Natural killer cell (primary cell): ENCODE measurements around the gene SYNGR2. TPM values are rescaled to one million over a fixed set of nuclear protein-coding genes. Genes with fewer than 3 reads are reported as not detected.
A peak's percentile ranks its signal among the peaks of the same experiment; 100 is the strongest.

Experiments used
- ATAC-seq, 3 donors: fragments of 150-1000 bp in 2 of 3; fragments of 200-7000 bp in 1 of 3; cut with Tn5 transposase; 1 replicate in 1 of 3; 2 replicates in 2 of 3; pipeline ENCODE4 v1.10.0; 2021; ENCODE audit warnings: mild to moderate bottlenecking in 2 of 3, moderate library complexity in 2 of 3
- DNase-seq, 2 donors: peaks; one replicate each; pipeline versions ENCODE4 v3.0.0 to v3.0.0-alpha.2; 2013 to 2021; ENCODE audit warnings: mixed read lengths in 1 of 2
- H3K27ac ChIP-seq: one replicate; pipeline ENCODE4 v1.5.1; 2013; ENCODE audit warnings: mild to moderate bottlenecking, low read length
- H3K27me3 ChIP-seq: one replicate; pipeline ENCODE4 v1.6.1; 2013; ENCODE audit warnings: low read length; ENCODE audit not compliant: control insufficient read depth, insufficient read depth
- H3K36me3 ChIP-seq: one replicate; pipeline ENCODE4 v1.6.1; 2013; ENCODE audit warnings: low read length; ENCODE audit not compliant: control insufficient read depth, insufficient read depth
- H3K4me1 ChIP-seq: one replicate; pipeline ENCODE4 v1.6.1; 2013; ENCODE audit warnings: low read length; ENCODE audit not compliant: control insufficient read depth, insufficient read depth
- H3K4me3 ChIP-seq: one replicate; pipeline ENCODE4 v1.5.1; 2013; ENCODE audit warnings: low read length
- H3K9me3 ChIP-seq: one replicate; pipeline ENCODE4 v1.6.1; 2013; ENCODE audit warnings: low read length; ENCODE audit not compliant: control insufficient read depth, insufficient read depth
- H3K27ac Mint-ChIP-seq, 2 donors: one replicate each; pipeline ENCODE4 v1.8.0; 2022; ENCODE audit warnings: mild to moderate bottlenecking in 2 of 2, mixed read lengths in 2 of 2, moderate library complexity in 1 of 2
- H3K27me3 Mint-ChIP-seq, 2 donors: one replicate each; pipeline ENCODE4 v1.8.0; 2022; ENCODE audit warnings: low read depth in 2 of 2, mixed read lengths in 2 of 2
- H3K36me3 Mint-ChIP-seq: one replicate; pipeline ENCODE4 v1.8.0; 2022; ENCODE audit warnings: mixed read lengths
- H3K4me1 Mint-ChIP-seq, 2 donors: one replicate each; pipeline ENCODE4 v1.8.0; 2022; ENCODE audit warnings: mixed read lengths in 2 of 2
- H3K4me3 Mint-ChIP-seq: one replicate; pipeline ENCODE4 v1.8.0; 2022; ENCODE audit warnings: mild to moderate bottlenecking, moderate library complexity, mixed read lengths
- H3K9me3 Mint-ChIP-seq, 2 donors: one replicate each; pipeline ENCODE4 v1.8.0; 2022; ENCODE audit warnings: mixed read lengths in 2 of 2
- whole genome bisulfite sequencing: methylation state at CpG from one replicate; pipeline ENCODE4 v1.1.7; 2013; ENCODE audit warnings: missing lambda C conversion rate; ENCODE audit not compliant: insufficient coverage; 5-methylcytosine and 5-hydroxymethylcytosine counted together
- intact Hi-C: fragments of 100-400 bp; cut with micrococcal nuclease; formaldehyde crosslinking; loops from one replicate; pipeline ENCODE4 v1.14.2; 2022
- total RNA-seq, 4 donors: library from RNA; stranded (reverse); fragments of 120-200 nt in 1 of 4; gene quantifications; one replicate each; pipeline versions ENCODE4 v1.2.3 to v1.2.4, GENCODE V29; 2013 to 2022
- TF ChIP-seq, protein P1 (sequence below): fragments of 200-600 bp; IDR thresholded peaks from one replicate; pipeline ENCODE4 v1.8.0; 2022; ENCODE audit warnings: antibody characterized with exemption

Gene SYNGR2
- total RNA-seq, 3 donors from 2014 or later (not counting 1 experiment from before 2014, with no cell fraction given), result 41.2 to 62.1 (median 43.5) TPM

DNA sequence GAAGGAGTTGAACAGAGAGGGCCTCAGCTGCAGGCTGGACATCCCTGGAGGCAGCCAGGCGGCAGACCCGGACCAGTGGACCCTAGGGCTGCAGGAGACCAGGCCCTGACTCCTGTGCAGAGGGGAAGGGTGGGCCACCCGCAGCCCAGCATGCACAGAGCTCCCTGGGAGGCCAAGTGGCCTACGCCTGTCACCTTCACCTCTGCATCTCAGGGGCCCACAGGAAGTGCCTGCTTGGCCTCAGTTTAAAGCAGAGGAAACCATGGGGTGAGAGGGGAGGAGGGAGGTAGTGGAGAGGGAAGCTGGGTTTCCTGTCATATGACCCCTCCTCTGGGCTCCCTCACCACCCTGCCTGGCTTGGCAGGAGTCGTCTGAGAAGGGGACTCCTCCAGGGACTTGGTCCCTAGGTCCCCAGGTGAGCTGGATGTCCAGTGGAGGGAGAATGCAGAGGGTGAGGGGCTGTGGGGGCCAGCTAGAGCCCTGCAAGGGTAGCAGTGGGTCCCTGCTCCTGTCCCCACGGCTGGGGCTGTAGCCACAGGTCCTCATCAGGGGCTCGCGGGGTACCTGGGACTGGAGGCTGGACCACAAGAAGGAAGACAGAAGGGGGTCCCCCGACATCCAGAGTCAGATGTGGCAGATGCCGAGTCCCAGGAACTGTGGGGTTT, 37.8 kb upstream of the SYNGR2 start, which contains the start of gene TMC8:
TMC8 (plus strand) TSS at position 335 of the 665 bp plus-strand sequence. CDS start 818 bp downstream, outside the sequence.
- Mint-ChIP-seq H3K36me3 (peaks cover 2% of the 10 kb centered on the region), H3K4me1 (peaks cover 49 to 72% of the 10 kb centered on the region in 2 donors), H3K27me3 (no peaks in the 10 kb centered on the region), H3K4me3 (peak within 1 kb of the TSS; percentile 93), H3K27ac (peak within 1 kb of the TSS; percentile 88 to 99), H3K9me3 (no peaks in the 10 kb centered on the region)
- ATAC-seq, result peak; percentile 40 to 66 (median 57)
- Histone ChIP-seq H3K4me3 (peak within 1 kb of the TSS; percentile 71), H3K27me3 (no peaks in the 10 kb centered on the region), H3K9me3 (no peaks in the 10 kb centered on the region), H3K27ac (peak within 1 kb of the TSS; percentile 74), H3K4me1 (peaks cover 79% of the 10 kb centered on the region), H3K36me3 (peaks cover 51% of the 10 kb centered on the region)
- TF ChIP-seq, protein P1, sequence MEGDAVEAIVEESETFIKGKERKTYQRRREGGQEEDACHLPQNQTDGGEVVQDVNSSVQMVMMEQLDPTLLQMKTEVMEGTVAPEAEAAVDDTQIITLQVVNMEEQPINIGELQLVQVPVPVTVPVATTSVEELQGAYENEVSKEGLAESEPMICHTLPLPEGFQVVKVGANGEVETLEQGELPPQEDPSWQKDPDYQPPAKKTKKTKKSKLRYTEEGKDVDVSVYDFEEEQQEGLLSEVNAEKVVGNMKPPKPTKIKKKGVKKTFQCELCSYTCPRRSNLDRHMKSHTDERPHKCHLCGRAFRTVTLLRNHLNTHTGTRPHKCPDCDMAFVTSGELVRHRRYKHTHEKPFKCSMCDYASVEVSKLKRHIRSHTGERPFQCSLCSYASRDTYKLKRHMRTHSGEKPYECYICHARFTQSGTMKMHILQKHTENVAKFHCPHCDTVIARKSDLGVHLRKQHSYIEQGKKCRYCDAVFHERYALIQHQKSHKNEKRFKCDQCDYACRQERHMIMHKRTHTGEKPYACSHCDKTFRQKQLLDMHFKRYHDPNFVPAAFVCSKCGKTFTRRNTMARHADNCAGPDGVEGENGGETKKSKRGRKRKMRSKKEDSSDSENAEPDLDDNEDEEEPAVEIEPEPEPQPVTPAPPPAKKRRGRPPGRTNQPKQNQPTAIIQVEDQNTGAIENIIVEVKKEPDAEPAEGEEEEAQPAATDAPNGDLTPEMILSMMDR, result no peak
- 0% methylated on average over 10 of the region's 10 CpGs for WGBS
- intact Hi-C loops, result loop anchor here (1.0 to 5.0 kb wide), 2 partner anchors 9 to 1672 kb away; no protein-coding TSS in a partner anchor
- peak; percentile 61 to 93 for DNase-seq

DNA sequence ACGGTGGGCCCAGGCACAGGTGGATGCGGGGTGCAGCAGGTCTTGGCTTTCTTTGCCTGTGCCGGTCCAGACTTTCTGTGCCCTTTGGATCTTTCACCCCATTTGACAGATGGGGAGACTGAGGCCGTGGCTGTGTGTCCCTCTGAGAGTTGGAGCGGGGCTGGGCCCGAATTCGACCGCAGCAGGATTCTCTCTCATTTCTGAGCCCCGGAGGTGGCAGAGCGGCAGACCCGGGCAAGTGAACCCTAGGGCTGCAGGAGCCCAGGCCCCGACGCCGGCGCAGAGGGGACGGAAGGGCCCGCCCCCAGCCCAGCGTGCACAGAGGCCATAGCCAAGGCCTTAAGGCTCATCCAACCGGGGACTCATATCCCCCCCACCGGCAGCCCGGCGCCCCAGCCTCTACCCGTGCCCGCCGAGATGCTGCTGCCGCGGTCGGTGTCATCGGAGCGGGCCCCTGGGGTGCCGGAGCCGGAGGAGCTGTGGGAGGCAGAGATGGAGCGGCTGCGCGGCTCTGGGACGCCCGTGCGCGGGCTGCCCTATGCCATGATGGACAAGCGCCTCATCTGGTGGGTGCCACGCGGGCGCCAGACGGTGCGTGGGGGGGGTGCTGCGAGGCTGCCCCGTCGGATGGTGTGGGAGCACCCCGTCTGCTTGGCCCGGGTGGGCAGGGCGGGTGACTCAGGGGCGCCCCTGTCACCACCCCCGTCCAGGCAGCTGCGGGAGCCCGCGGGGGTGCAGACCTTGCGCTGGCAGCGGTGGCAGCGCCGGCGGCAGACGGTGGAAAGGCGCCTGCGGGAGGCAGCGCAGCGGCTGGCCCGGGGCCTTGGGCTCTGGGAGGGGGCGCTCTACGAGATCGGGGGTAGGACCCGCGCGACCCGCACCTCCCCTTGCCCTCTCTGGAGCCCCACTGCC, 37.0 kb upstream of the SYNGR2 start:
- no peaks in the 10 kb centered on the region for H3K9me3 ChIP-seq
- intact Hi-C loops, result loop anchor here (5.0 kb wide), 1 partner anchor 1671 kb away; no protein-coding TSS in a partner anchor
- H3K4me3 ChIP-seq, result peak overlapping the region; percentile 71
- Mint-ChIP-seq H3K4me3 (peak overlapping the region; percentile 93), H3K4me1 (peaks cover 58 to 79% of the 10 kb centered on the region in 2 donors), H3K27ac (peak overlapping the region; percentile 88 to 99), H3K9me3 (no peaks in the 10 kb centered on the region), H3K36me3 (peaks cover 10% of the 10 kb centered on the region), H3K27me3 (no peaks in the 10 kb centered on the region)
- no peaks in the 10 kb centered on the region for H3K27me3 ChIP-seq
- TF ChIP-seq, protein P1, result no peak
- H3K27ac ChIP-seq, result peak overlapping the region; percentile 74
- peaks cover 77% of the 10 kb centered on the region for H3K4me1 ChIP-seq
- DNase-seq (peak; percentile 56 to 65), ATAC-seq (peak; percentile 15 to 31 (median 16))
- H3K36me3 ChIP-seq, result peaks cover 50% of the 10 kb centered on the region
- WGBS, result under 1% methylated on average over 74 of the region's 74 CpGs

- peak overlapping the region; percentile 59 for H3K4me3 Mint-ChIP-seq
- H3K27me3 ChIP-seq, result no peaks in the 10 kb centered on the region
- H3K9me3 ChIP-seq, result no peaks in the 10 kb centered on the region
- H3K9me3 Mint-ChIP-seq, result no peaks in the 10 kb centered on the region
- H3K4me3 ChIP-seq, result peak overlapping the region; percentile 71
- peak in 1 of 2 donors; percentile 79 for DNase-seq
- peaks cover 51% of the 10 kb centered on the region for H3K36me3 ChIP-seq
- peaks cover 10% of the 10 kb centered on the region for H3K36me3 Mint-ChIP-seq
- under 1% methylated on average over 38 of the region's 38 CpGs for WGBS
- intact Hi-C loops, result loop anchor here (5.0 kb wide), 1 partner anchor 1670 kb away; no protein-coding TSS in a partner anchor
- no peak for ATAC-seq
- TF ChIP-seq, protein P1, result no peak
- no peaks in the 10 kb centered on the region for H3K27me3 Mint-ChIP-seq
- H3K27ac ChIP-seq, result peak overlapping the region; percentile 72
- H3K4me1 Mint-ChIP-seq, result peaks cover 62 to 76% of the 10 kb centered on the region in 2 donors
- peak overlapping the region; percentile 83 to 99 for H3K27ac Mint-ChIP-seq
- H3K4me1 ChIP-seq, result peaks cover 77% of the 10 kb centered on the region
These were observed 36.2 kb upstream of the SYNGR2 start for GRCh38 chr17:78132084-78132676.
